ENCODE results near the gene CLEC18B. TPM values are rescaled to one million over a fixed set of nuclear protein-coding genes. Genes with fewer than 3 reads are reported as not detected.
"Not testable (repeated sequence)": the region's sequence is repeated elsewhere in the genome, so short reads cannot be mapped to it uniquely, and the experiment has no call there.

Gene CLEC18B
- total RNA-seq, 1 donor from 2014 or later, result 0.30 TPM

GRCh38 chr16:74361646-74362610 is 59.4 kb downstream of the CLEC18B start:
- DNase-seq; H3K27me3 ChIP-seq (ENCODE audit: low read depth); H3K27ac ChIP-seq (replicated peaks); H3K9me3 ChIP-seq (replicated peaks); H3K4me3 ChIP-seq; intact Hi-C loops (cut with micrococcal nuclease): not testable (repeated sequence)
- H3K4me1 ChIP-seq, result peaks cover 22% of the 10 kb centered on the region
- H3K36me3 ChIP-seq, result peaks cover 46% of the 10 kb centered on the region

Other genes starting within 250 kb of the CLEC18B start
- gene PSMD7, start 124.7 kb downstream of the CLEC18B start, total RNA-seq, result 123 TPM
- gene NPIPB15, start 45.2 kb downstream of the CLEC18B start, total RNA-seq, result not detected
- 72.7 TPM for gene GLG1, start 185.6 kb upstream of the CLEC18B start, total RNA-seq
- gene RFWD3, start 245.4 kb upstream of the CLEC18B start, total RNA-seq, result 5.9 TPM